Naive B cell (primary cell): ENCODE measurements around the gene OSBPL8. TPM values are rescaled to one million over a fixed set of nuclear protein-coding genes. Genes with fewer than 3 reads are reported as not detected.
A peak's percentile ranks its signal among the peaks of the same experiment; 100 is the strongest.

Experiments
- ATAC-seq, 2 donors: fragments of 150-1000 bp; cut with Tn5 transposase; 2 replicates each; pipeline ENCODE4 v1.10.0; 2021; ENCODE audit warnings: low read depth in 2 of 2, mild to moderate bottlenecking in 2 of 2, moderate library complexity in 2 of 2
- DNase-seq: peaks from one replicate; pipeline ENCODE4 v3.0.0; 2022
- H3K27ac Mint-ChIP-seq, 6 donors: one replicate each; pipeline ENCODE4 v1.8.0; 2020 to 2022; ENCODE audit warnings: mild to moderate bottlenecking in 6 of 6, mixed read lengths in 6 of 6, moderate library complexity in 5 of 6, inconsistent platforms in 2 of 6
- H3K27me3 Mint-ChIP-seq, 3 donors: one replicate each; pipeline ENCODE4 v1.8.0; 2021 to 2022; ENCODE audit warnings: mixed read lengths in 3 of 3, mild to moderate bottlenecking in 1 of 3
- H3K36me3 Mint-ChIP-seq, 2 donors: one replicate each; pipeline ENCODE4 v1.8.0; 2020 to 2022; ENCODE audit warnings: mixed read lengths in 2 of 2, inconsistent platforms in 1 of 2, mild to moderate bottlenecking in 1 of 2
- H3K4me1 Mint-ChIP-seq, 3 donors: one replicate each; pipeline ENCODE4 v1.8.0; 2020 to 2022; ENCODE audit warnings: mixed read lengths in 3 of 3, inconsistent platforms in 1 of 3, mild to moderate bottlenecking in 1 of 3, moderate library complexity in 1 of 3
- H3K4me3 Mint-ChIP-seq, 8 donors: one replicate each; pipeline ENCODE4 v1.8.0; 2020 to 2022; ENCODE audit warnings: mild to moderate bottlenecking in 8 of 8, mixed read lengths in 8 of 8, moderate library complexity in 8 of 8, inconsistent platforms in 2 of 8
- H3K9me3 Mint-ChIP-seq, 7 donors: one replicate each; pipeline ENCODE4 v1.8.0; 2020 to 2022; ENCODE audit warnings: mixed read lengths in 7 of 7, mild to moderate bottlenecking in 5 of 7, inconsistent platforms in 2 of 7, moderate library complexity in 1 of 7
- polyA plus RNA-seq, 6 donors: library from polyadenylated mRNA; unstranded; fragments of 300-500 nt; fragmentation: Illumina TruSeq; gene quantifications; one replicate each; pipeline ENCODE4 v1.2.3, GENCODE V29; 2021; ENCODE audit warnings: low read depth in 6 of 6

Gene OSBPL8
- polyA plus RNA-seq, 6 donors from 2014 or later = 90.1 to 140 (median 118) TPM

- DNase-seq (no peak), ATAC-seq (no peak)
- H3K36me3 Mint-ChIP-seq = peaks cover 0 to 8% of the 10 kb centered on the region in 2 donors
- peaks cover 12 to 22% (median 15%) of the 10 kb centered on the region in 3 donors for H3K4me1 Mint-ChIP-seq
- no peak overlapping the region for H3K27ac Mint-ChIP-seq
- no peaks in the 10 kb centered on the region for H3K9me3 Mint-ChIP-seq
- H3K27me3 Mint-ChIP-seq = no peaks in the 10 kb centered on the region
- no peak overlapping the region for H3K4me3 Mint-ChIP-seq
These were observed 89.3 kb downstream of the OSBPL8 start for GRCh38 chr12:76470028-76470939.

- DNase-seq (no peak), ATAC-seq (no peak)
- H3K4me1 Mint-ChIP-seq = peaks cover 24 to 37% (median 36%) of the 10 kb centered on the region in 3 donors
- H3K4me3 Mint-ChIP-seq = no peak overlapping the region
- H3K27ac Mint-ChIP-seq = no peak overlapping the region
- no peaks in the 10 kb centered on the region for H3K9me3 Mint-ChIP-seq
- H3K27me3 Mint-ChIP-seq = no peaks in the 10 kb centered on the region
- H3K36me3 Mint-ChIP-seq = peaks cover 0 to 7% of the 10 kb centered on the region in 2 donors
These were observed 94.9 kb downstream of the OSBPL8 start for GRCh38 chr12:76464631-76465166.

- peaks cover 0 to 7% of the 10 kb centered on the region in 2 donors for H3K36me3 Mint-ChIP-seq
- H3K27me3 Mint-ChIP-seq = no peaks in the 10 kb centered on the region
- H3K9me3 Mint-ChIP-seq = no peaks in the 10 kb centered on the region
- H3K4me1 Mint-ChIP-seq = peaks cover 25 to 40% (median 30%) of the 10 kb centered on the region in 3 donors
- no peak overlapping the region for H3K4me3 Mint-ChIP-seq
- H3K27ac Mint-ChIP-seq = peak overlapping the region in 2 of 6 donors; percentile 4 to 62
- no peak for DNase-seq
- no peak for ATAC-seq
These were observed 96.8 kb downstream of the OSBPL8 start for GRCh38 chr12:76462668-76463224.

- peaks cover 0 to 3% of the 10 kb centered on the region in 2 donors for H3K36me3 Mint-ChIP-seq
- no peaks in the 10 kb centered on the region for H3K27me3 Mint-ChIP-seq
- peak overlapping the region in 4 of 6 donors; percentile 20 to 86 (median 44) for H3K27ac Mint-ChIP-seq
- DNase-seq (no peak), ATAC-seq (no peak)
- no peaks in the 10 kb centered on the region for H3K9me3 Mint-ChIP-seq
- peaks cover 21 to 42% (median 25%) of the 10 kb centered on the region in 3 donors for H3K4me1 Mint-ChIP-seq
- H3K4me3 Mint-ChIP-seq = no peak overlapping the region
These were observed 98.8 kb downstream of the OSBPL8 start for GRCh38 chr12:76460807-76461206.

- ATAC-seq = no peak
These were observed 101.8 kb downstream of the OSBPL8 start for GRCh38 chr12:76457818-76458217.

GRCh38 chr12:76457010-76457409 is 102.6 kb downstream of the OSBPL8 start:
- peaks cover 16 to 32% (median 20%) of the 10 kb centered on the region in 3 donors for H3K4me1 Mint-ChIP-seq
- H3K27ac Mint-ChIP-seq = peak overlapping the region in 1 of 6 donors; percentile 4
- ATAC-seq (no peak), DNase-seq (no peak)
- no peak overlapping the region for H3K4me3 Mint-ChIP-seq
- H3K9me3 Mint-ChIP-seq = no peaks in the 10 kb centered on the region
- H3K27me3 Mint-ChIP-seq = no peaks in the 10 kb centered on the region
- peaks cover 0 to 8% of the 10 kb centered on the region in 2 donors for H3K36me3 Mint-ChIP-seq

More at GRCh38 chr12:76457818-76458217, 101.8 kb downstream of the OSBPL8 start:
- Mint-ChIP-seq H3K36me3 (no peaks in the 10 kb centered on the region), H3K4me1 (peaks cover 18 to 38% (median 18%) of the 10 kb centered on the region in 3 donors), H3K9me3 (no peaks in the 10 kb centered on the region), H3K27me3 (no peaks in the 10 kb centered on the region), H3K27ac (peak overlapping the region in 2 of 6 donors; percentile 10 to 39), H3K4me3 (no peak overlapping the region)
- DNase-seq = no peak

GRCh38 chr12:76455582-76456345 is 103.8 kb downstream of the OSBPL8 start:
- Mint-ChIP-seq H3K9me3 (no peaks in the 10 kb centered on the region), H3K4me1 (peaks cover 12 to 19% (median 16%) of the 10 kb centered on the region in 3 donors), H3K36me3 (peaks cover 0 to 8% of the 10 kb centered on the region in 2 donors), H3K27me3 (no peaks in the 10 kb centered on the region), H3K27ac (peak overlapping the region in 1 of 6 donors; percentile 77), H3K4me3 (no peak overlapping the region)
- DNase-seq (peak; percentile 14), ATAC-seq (peak; percentile 52 to 67)

- ATAC-seq (no peak), DNase-seq (no peak)
- no peak overlapping the region for H3K27ac Mint-ChIP-seq
- H3K4me3 Mint-ChIP-seq = no peak overlapping the region
- H3K36me3 Mint-ChIP-seq = peaks cover 8 to 17% of the 10 kb centered on the region in 2 donors
- no peaks in the 10 kb centered on the region for H3K9me3 Mint-ChIP-seq
- H3K27me3 Mint-ChIP-seq = no peaks in the 10 kb centered on the region
- H3K4me1 Mint-ChIP-seq = peaks cover 7 to 14% (median 7%) of the 10 kb centered on the region in 3 donors
These were observed 108.0 kb downstream of the OSBPL8 start for GRCh38 chr12:76451528-76451927.

GRCh38 chr12:76450690-76451089 is 108.9 kb downstream of the OSBPL8 start:
- no peak for DNase-seq
- Mint-ChIP-seq H3K27ac (no peak overlapping the region), H3K4me1 (peaks cover under 1 to 17% (median 9%) of the 10 kb centered on the region in 3 donors), H3K4me3 (no peak overlapping the region), H3K36me3 (peaks cover 8 to 17% of the 10 kb centered on the region in 2 donors), H3K9me3 (no peaks in the 10 kb centered on the region), H3K27me3 (no peaks in the 10 kb centered on the region)
- no peak for ATAC-seq

GRCh38 chr12:76449993-76450392 is 109.6 kb downstream of the OSBPL8 start:
- H3K27me3 Mint-ChIP-seq = no peaks in the 10 kb centered on the region
- no peak overlapping the region for H3K4me3 Mint-ChIP-seq
- H3K27ac Mint-ChIP-seq = no peak overlapping the region
- H3K9me3 Mint-ChIP-seq = no peaks in the 10 kb centered on the region
- peaks cover 8 to 24% (median 14%) of the 10 kb centered on the region in 3 donors for H3K4me1 Mint-ChIP-seq
- H3K36me3 Mint-ChIP-seq = peaks cover 8 to 17% of the 10 kb centered on the region in 2 donors
- no peak for DNase-seq
- no peak for ATAC-seq

- H3K4me1 Mint-ChIP-seq = peaks cover 10 to 28% (median 16%) of the 10 kb centered on the region in 3 donors
- H3K27ac Mint-ChIP-seq = no peak overlapping the region
- no peak overlapping the region for H3K4me3 Mint-ChIP-seq
- peaks cover 8 to 17% of the 10 kb centered on the region in 2 donors for H3K36me3 Mint-ChIP-seq
- H3K9me3 Mint-ChIP-seq = no peaks in the 10 kb centered on the region
- DNase-seq = no peak
- ATAC-seq = no peak
- no peaks in the 10 kb centered on the region for H3K27me3 Mint-ChIP-seq
These were observed 110.0 kb downstream of the OSBPL8 start for GRCh38 chr12:76449583-76449982.

- DNase-seq (no peak), ATAC-seq (no peak)
- H3K4me3 Mint-ChIP-seq = no peak overlapping the region
- H3K9me3 Mint-ChIP-seq = no peaks in the 10 kb centered on the region
- H3K27me3 Mint-ChIP-seq = no peaks in the 10 kb centered on the region
- H3K36me3 Mint-ChIP-seq = peaks cover 8 to 17% of the 10 kb centered on the region in 2 donors
- no peak overlapping the region for H3K27ac Mint-ChIP-seq
- peaks cover 10 to 34% (median 22%) of the 10 kb centered on the region in 3 donors for H3K4me1 Mint-ChIP-seq
These were observed 110.6 kb downstream of the OSBPL8 start for GRCh38 chr12:76449016-76449415.

GRCh38 chr12:76446090-76446489 is 113.5 kb downstream of the OSBPL8 start:
- Mint-ChIP-seq H3K36me3 (peaks cover 0 to 17% of the 10 kb centered on the region in 2 donors), H3K27me3 (no peaks in the 10 kb centered on the region), H3K9me3 (no peaks in the 10 kb centered on the region), H3K27ac (peak overlapping the region in 2 of 6 donors; percentile 22 to 56), H3K4me3 (no peak overlapping the region), H3K4me1 (peaks cover 16 to 39% (median 19%) of the 10 kb centered on the region in 3 donors)
- ATAC-seq = no peak
- DNase-seq = no peak
